ENCODE data around the gene ITPRIPL2.
A peak's percentile ranks its signal among the peaks of the same experiment; 100 is the strongest.

Gene ITPRIPL2

DNA sequence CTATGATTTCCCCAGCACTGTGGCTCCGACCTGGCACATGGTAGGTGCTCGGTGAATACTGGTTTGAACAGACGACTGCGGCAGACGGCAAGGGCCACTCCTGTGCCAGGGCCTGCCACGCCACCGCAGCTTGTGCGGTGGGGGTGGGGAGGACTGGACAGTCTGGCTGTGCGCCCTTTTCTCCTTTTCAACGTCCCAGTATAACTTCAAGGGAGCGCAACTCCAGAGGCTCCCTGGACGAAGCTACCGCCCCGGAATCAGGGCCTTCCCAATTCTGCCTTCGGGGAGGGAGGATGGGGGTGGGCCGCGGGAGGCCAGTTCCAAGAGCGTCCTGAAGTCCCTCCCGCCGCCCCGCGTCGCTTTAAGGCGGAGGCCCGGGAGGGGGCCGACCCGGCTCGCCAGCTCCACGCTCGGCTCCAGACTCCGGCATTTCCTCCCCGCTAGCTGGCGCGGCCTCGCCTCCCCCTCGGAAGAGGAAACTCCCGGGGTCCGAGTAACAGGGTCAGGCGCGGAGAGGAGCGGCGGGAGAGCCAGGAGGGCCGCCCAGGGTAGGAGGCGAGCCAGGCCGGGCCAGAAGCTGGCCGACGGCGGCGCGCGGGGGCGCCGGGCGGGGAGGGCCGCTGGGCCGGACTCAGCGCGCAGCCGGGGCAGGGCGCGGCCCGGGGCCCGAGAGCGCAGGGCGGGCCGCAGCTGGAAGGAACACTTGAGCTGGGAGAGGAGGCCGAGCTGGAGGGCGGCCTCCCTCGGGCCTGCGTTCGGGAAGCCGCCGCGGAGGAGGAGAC lies at the start of gene ITPRIPL2:
Gene ITPRIPL2 (plus strand): TSS at position 388 of the 782 bp plus-strand sequence. CDS start 498 bp downstream, outside the sequence.
- peak; percentile 33 for DNase-seq (ENCODE audit: low spot score)

DNA sequence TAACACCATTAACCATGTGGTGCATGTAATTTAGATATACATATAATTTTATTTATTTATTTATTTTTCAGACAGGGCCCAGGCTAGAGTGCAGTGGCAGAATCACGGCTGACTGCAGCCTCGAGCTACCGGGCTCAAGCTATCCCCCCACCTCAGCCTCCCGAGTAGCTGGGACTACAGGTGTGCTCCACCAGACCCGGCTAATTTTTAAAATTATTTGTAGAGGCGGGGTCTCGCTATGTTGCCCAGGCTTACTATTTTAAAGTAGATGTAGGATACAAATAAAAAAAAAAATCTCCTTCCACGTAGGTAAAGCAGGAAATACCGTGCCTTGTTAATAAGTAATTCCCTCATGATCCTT lies 46.8 kb upstream of the ITPRIPL2 start:
- no peak for DNase-seq (ENCODE audit: low spot score)

DNA sequence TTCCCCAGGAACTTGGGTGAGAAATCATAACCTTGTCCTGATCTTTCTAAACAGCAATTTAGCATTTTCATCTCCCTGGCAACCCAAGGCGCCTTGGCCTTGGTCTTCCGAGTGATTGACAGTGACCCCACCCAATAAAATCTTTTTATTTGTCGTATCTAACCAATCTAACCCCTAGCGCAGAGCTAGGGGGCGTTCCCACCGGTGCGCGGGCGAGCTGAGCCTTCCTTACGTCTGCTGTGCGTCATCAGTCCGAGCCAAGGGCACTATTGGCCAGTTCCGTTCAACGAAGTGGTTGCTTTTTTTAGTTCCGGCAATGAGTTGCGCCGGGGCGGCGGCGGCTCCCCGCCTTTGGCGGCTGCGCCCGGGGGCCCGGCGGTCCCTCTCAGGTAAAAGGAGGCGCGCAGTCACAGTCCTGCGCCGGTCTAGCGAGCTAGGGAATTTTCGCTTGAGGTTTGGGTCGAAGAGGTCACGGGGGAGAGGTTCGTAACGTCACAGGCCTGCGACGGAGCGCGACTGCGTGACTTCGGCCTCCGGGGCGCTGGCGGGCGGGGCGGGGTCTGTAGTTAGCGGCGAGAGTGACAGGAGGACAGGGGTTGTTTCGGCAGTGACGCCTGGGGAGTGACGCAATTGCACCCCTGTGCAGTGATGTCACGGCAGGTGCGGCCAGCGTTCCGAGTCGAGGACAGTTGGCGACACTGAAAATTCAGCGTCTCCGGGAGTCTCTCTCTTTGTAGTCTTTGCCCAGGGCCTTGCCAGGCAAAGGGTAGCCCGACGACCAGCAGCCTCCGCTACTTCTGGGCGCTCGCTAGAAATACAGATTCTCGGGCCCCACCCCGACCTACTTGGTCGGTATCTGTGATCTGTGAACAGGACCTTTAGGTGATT lies 46.2 kb upstream of the ITPRIPL2 start, which contains the start of gene COQ7:
Gene COQ7 (plus strand): TSS at position 266 of the 888 bp plus-strand sequence. CDS start 51 bp downstream, at position 317.
- DNase-seq (ENCODE audit: low spot score) = peak; percentile 99

DNA sequence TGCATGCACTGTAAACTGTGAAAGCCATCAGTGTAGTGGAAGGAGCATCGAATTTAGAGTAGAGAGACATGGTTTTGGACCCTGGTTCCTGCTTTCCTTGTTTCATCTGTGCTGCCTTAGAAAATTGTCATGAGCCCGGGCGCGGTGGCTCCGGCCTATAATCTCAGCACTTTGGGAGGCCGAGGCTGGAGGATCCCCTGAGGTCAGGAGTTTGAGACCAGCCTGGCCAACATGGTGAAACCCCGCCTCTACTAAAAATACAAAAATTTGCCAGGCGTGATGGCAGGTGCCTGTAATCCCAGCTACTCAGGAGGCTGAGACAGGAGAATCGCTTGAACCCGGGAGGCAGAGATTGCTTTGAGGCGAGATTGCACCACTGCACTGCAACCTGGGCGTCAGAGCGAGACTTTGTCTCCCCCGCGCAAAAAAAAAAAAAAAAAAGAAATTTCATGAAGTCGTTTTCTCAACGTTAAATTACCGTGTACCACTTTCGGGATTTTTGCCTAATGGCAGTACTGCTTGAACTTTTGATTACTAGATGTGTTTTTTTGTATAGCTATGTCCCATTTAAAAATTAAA lies 45.4 kb upstream of the ITPRIPL2 start:
- DNase-seq (ENCODE audit: low spot score) = no peak

DNA sequence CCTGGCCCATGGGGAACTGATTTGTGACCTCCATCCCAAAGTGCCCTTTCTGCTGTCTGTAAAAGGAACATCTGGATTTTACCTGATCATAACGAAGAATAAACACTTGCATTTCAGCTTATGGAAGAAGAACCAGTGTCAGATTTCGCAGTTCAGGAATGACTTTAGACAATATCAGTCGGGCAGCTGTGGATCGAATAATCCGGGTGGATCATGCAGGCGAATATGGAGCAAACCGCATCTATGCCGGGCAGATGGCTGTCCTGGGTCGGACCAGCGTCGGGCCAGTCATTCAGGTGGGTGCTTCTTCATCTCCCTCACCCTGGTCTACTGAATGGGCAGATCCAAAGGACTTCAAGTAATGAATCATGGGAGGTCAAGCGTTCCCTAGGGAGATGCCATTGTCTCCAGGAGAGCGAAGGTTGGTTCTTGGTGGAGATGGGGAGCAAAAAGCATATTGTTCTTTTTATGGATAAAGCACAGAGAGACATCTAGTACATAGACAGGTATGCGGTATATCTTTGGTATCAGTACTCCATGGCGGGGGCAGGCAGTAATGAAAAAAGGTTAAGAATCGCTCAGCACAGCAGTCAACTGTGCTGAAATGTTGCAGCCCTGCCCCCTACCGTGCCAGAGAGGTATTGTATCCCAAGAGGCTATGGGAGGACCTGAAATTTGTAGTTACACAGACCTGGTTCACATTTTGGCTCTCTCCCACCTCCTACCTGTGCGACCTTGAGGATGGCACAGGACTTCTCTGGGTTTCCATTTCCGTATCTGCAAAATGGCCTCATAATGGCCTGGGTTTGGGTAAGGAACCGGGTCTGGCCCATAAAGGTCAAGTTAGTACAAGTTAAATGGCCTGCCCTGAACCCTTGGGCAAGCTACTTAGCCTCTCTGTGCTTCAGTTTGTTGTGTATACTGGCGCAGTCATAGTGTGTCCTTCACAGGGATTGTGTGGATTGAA lies 41.7 kb upstream of the ITPRIPL2 start:
- DNase-seq (ENCODE audit: low spot score) = peak; percentile 56

DNA sequence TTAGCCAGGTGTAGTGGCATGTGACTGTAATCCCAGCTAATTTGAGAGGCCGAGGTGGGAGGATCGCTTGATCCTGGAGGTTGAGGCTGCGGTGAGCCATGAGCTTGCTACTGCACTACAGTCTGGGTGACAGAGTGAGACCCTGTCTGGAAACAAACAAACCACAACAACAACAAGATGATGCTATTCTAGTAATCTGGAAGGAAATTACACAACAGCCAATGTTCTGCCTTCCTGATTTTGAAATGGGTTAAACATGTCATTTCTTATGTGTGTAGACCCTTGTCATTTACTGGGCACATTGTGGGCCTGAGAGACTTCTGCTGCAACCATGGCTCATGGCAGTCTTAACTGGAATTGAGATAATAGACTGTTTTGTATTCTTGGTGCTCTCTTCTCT lies 40.4 kb upstream of the ITPRIPL2 start:
- DNase-seq (ENCODE audit: low spot score) = no peak

DNA sequence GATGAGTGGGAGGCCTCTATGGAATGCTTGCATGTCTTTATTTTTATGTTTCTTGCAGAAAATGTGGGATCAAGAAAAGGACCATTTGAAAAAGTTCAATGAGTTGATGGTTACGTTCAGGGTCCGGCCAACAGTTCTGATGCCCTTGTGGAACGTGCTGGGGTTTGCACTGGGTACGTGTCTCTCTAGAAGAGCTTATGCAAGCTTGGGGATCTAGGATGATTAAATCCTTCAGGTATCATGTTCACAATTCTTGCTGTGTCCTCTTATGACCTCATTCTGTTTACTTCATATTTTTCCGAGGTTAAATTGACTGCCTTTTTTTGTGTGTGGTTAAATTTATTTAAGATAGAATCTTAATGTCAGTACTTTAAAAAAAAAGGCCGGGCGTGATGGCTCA lies 39.9 kb upstream of the ITPRIPL2 start:
- no peak for DNase-seq (ENCODE audit: low spot score)

DNA sequence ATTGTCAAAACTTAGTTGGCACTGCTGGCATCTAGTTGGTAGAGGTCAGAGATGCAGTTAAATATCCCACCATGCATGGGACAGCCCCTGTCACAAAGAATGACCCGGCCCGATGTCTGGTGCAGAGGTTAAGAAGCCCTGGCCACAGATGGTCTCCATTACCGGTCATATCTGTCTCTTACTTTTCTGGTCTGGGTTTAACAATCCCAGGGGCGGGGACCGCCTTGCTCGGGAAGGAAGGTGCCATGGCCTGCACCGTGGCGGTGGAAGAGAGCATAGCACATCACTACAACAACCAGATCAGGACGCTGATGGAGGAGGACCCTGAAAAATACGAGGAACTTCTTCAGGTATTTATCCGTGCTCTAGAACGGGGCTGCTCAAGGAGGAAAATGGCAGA lies 38.3 kb upstream of the ITPRIPL2 start:
- DNase-seq (ENCODE audit: low spot score) = no peak

DNA sequence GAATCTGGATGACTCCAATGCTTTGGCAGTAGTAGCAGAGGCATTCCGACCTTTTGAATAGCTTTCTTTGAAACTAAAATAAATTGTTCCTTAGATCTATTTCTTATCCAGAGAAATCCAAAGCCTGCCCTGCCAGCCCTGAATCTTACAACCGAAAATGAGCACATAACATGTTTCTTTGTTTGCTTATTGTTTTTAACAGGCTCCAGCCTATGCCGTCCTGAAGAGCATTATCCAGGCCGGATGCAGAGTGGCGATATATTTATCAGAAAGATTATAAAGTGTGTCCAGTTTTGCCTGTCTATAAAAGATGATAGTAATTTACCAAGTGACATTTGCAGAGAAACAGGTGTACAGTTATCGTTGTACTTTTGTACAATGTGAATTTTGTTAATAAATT lies 35.9 kb upstream of the ITPRIPL2 start:
- no peak for DNase-seq (ENCODE audit: low spot score)

DNA sequence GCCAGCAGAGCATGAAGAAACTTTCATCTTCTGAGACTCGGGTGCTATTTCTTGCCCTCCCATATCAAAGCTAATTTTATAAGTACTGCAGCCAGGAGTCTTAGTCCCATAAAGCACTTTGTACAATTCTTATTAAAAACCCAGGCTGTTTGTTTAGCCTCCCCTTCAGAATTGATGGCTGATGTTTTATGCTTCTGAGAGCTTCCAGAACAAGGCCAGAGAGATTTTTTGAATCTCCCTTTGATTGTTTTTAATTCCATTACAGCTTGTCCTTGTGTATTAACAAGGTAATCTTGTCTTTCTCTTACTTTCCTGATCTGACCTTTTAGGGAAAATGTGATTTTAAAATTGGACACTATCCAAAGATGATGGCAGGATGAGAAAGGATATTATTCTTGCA lies 30.1 kb upstream of the ITPRIPL2 start:
- DNase-seq (ENCODE audit: low spot score) = no peak

DNA sequence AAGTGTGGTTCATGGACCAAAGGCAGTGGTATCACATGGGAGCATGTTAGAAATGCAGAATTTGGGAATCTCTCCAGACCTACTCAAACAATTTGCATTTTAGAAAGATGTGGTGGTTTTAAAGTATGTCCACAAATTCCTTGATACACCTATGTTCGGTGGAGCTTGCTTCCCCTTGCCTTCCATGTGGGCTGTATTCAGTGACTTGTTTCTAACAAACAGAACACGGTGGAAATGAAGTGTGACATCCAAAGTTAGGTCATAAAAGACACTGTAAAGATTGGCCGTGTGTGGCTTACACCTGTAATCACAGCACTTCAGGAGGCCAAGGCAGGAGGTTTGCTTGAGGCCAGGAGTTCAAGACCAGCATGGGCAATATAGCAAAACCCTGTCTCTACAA lies 29.6 kb upstream of the ITPRIPL2 start:
- DNase-seq (ENCODE audit: low spot score) = no peak

DNA sequence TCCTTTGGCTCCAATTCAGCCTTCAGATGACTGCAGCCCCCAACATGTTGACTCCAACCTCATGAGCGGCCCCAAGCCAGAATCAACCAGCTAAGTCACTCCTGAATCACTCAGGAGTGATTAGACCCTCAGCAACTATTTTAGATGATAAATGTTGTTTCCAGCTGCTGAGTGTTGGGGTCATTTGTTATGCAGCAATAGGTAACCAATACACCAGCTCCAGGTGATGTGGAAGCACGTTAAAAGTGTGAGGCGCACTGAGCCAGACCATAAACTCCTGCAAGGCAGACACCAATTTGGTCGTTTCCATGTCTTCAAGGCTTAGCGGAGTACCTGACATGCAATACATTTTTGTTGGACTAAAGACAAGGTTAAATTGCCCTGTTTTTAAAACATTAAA lies 28.9 kb upstream of the ITPRIPL2 start:
- no peak for DNase-seq (ENCODE audit: low spot score)

DNA sequence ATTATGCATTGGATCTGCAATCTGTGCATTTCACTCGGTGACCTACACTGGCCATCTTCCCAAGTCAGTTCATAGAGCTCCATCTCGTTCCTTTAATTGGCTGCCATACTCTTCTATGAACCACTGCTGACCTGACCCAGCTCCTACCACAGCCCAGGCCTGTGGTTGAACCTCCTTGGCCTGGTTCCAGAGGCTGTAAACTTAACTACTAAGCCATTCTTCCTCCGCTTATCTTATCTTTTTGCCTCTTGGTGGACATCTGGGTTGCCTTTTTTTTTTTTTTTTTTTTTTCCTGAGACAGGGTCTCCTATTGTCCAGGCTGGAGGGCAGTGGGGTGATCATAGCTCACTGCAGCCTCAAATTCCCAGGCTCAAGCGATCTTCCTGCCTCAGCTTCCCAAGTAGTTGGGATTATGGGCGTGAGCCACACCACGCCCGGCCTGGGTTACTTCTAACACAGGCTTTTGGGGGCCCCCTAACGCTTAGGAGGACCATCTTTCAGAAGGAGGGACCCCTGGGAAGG lies 28.0 kb upstream of the ITPRIPL2 start:
- DNase-seq (ENCODE audit: low spot score) = no peak

DNA sequence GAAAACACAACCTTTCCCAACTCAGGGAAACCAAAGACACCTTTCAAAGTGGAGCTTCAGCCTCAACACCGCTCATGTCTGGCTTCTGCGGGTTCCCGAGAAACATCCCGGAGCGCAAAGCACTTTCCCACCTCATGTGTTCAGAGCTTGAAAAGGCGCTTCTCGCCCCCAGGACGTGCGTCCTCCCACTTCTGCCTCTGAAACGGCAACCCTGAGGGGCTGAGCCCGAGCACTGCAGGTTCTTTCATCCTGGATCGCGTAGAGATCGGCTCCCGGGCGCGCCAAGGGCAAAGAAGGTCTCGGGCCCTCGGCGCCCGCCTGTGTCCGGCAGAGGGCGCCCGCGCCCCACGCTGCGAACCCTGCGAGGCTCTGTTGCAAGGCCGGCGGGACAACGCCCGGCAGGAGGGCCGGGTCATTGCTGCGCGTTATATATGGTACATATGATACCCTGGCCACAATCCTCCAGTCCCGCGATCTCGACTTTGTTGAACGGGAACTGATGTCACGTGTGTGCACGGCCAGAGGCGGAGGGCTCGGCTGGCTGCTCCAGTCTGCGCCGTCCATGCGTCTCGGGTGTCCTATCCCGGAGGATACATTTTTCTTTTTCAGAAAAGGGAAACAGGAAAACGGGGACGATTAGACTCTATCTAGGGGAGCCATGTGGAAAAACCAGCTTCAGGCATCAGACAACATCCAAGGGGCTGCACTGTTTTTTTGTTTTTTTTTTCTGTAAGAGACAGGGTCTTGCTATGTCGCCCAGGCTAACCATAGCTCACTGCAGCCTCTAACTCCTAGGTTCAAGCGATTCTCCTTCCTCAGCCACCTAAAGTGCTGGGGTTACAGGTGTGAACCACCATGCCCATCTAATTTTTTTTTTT lies 27.2 kb upstream of the ITPRIPL2 start:
- peak; percentile 83 for DNase-seq (ENCODE audit: low spot score)

DNA sequence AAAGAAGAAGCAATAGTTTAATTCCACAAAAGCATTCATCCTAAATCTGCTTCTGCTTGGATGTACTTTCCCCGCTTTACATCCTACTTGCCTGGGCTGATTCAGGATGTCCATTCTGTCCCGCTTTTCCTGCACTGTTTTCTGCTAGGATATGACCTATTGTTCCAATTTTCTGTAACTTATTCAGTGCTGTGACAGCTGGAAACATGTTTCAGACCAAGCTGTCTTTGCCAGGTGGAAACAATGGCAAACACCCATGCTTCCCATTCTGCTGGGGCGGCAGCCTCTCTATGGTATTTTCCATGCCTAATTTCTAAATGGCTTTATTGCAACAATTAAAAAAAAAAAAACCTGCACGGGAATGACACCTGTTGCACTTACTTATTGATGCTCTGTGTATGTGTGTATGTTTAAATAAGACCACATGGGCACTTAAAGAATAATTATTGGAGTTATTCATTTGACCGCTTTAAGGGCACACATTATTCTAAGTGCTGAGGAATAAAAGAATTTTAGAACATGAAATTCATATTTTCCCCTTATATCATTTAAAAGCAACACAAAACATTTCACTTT lies 25.3 kb upstream of the ITPRIPL2 start:
- no peak for DNase-seq (ENCODE audit: low spot score)

DNA sequence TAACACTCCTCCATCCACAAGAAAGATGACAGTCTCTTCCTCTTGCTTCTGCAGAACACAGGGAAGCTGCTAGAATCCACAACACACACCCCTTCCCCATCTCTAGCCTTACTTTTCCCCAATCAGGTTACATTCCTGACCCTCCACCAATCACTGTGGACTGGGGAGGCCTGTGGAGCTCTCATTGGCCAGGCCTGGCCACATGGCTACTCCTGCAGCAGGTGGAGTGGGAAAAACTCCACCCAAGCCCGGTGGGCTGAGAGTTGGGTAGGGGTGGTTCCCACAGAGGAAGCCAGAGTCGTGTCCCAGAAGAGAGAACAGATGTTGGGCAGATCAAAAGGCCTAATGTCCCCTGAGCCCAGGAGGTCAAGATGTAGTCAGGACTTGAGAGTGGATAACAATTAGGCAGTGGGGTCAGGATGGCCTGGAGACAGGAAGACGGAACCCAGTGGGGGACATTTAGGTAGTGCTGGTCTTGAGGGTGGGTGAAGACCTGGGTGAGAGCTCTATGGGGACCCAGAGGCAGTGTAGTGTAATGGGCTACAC lies 24.3 kb upstream of the ITPRIPL2 start:
- DNase-seq (ENCODE audit: low spot score) = no peak

DNA sequence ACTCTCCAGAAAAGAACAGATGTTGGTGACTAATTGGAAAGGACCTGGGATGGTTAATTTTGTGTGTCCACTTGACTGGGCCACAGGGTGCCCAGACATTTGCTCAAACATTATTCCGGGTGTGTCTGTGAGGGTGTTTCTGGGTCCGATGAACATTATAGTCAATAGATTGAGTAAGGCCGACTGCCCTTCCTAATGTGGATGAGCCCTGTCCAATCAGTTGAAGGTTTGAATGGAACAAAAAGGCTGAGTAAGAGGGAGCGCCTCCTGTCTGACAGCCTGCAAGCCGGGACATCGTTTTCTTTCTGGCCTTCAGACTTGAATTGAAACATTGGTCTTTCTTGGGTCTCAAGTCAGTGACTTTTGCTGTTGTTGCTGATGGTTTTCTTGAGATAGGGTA lies 22.8 kb upstream of the ITPRIPL2 start:
- DNase-seq (ENCODE audit: low spot score) = no peak

DNA sequence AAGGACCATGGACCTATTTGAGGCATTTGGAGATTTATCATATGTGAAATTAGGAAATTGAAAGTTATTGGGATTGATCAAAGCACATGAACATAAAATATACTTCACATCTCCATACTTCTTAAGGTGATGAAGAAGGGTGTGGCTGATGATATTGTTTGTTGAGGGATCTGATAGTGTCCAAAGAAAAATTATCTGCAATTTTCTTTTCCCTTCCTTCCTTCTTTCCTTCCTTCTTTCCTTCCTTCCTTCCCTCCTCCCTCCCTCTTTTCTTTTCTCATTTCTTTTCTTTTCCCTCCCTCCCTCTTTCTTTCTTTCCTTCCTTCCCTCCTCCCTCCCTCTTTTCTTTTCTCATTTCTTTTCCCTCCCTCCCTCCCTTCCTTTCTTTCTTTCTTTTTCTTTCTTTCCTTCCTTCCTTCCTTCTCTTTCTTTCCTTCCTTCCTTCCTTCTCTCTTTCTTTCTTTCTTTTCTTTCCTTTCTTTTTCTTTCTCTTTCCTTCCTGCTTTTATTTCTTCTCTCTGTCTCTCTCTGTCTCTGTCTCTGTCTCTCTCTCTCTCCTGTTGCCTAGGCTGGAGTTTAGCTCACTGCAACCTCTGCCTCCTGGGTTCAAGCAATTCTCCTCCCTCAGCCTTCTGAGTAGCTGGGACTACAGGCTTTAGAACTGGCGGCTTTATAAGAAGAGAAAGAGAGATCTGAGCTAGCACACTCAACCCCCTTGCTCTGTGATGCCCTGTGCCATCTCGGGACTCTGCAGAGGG lies 20.9 kb upstream of the ITPRIPL2 start:
- DNase-seq (ENCODE audit: low spot score) = no peak
